UCSD-AML1 (cell line): ENCODE data around the gene PLCH1.

Experiments used
- DNase-seq: peaks from one replicate; lab custom pipeline; 2025; ENCODE audit not compliant: unreplicated experiment; lab: John Stamatoyannopoulos, UW

The PLCH1 gene, protein sequence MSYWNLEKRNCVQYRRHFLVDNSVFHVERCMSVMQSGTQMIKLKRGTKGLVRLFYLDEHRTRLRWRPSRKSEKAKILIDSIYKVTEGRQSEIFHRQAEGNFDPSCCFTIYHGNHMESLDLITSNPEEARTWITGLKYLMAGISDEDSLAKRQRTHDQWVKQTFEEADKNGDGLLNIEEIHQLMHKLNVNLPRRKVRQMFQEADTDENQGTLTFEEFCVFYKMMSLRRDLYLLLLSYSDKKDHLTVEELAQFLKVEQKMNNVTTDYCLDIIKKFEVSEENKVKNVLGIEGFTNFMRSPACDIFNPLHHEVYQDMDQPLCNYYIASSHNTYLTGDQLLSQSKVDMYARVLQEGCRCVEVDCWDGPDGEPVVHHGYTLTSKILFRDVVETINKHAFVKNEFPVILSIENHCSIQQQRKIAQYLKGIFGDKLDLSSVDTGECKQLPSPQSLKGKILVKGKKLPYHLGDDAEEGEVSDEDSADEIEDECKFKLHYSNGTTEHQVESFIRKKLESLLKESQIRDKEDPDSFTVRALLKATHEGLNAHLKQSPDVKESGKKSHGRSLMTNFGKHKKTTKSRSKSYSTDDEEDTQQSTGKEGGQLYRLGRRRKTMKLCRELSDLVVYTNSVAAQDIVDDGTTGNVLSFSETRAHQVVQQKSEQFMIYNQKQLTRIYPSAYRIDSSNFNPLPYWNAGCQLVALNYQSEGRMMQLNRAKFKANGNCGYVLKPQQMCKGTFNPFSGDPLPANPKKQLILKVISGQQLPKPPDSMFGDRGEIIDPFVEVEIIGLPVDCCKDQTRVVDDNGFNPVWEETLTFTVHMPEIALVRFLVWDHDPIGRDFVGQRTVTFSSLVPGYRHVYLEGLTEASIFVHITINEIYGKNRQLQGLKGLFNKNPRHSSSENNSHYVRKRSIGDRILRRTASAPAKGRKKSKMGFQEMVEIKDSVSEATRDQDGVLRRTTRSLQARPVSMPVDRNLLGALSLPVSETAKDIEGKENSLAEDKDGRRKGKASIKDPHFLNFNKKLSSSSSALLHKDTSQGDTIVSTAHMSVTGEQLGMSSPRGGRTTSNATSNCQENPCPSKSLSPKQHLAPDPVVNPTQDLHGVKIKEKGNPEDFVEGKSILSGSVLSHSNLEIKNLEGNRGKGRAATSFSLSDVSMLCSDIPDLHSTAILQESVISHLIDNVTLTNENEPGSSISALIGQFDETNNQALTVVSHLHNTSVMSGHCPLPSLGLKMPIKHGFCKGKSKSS (N-terminal part only)

GRCh38 chr3:155744626-155745324, at the start of gene PLCH1:
Gene PLCH1 (minus strand): TSS chr3:155745071. CDS start chr3:155704224, 40,847 bp downstream.
- peak; percentile 50 for DNase-seq

DNA sequence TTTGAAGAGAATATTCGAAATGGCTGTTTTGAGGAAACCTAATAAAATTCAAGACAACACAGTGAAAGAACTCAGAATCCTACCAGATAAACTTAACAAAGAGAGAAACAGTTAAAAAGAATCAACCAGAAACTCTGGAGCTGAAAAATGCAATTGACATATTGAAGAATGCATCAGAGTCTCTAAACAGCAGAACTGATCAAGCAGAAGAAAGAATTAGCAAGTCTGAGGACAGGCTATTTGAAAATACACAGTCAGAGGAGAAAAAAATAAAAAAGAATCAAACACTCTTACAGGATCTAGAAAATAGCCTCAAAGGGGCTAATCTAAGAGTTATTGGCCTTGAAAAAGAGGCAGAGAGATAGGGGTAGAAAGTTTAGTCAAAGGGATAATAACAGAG, 47.7 kb upstream of the PLCH1 start:
- no peak for DNase-seq

DNA sequence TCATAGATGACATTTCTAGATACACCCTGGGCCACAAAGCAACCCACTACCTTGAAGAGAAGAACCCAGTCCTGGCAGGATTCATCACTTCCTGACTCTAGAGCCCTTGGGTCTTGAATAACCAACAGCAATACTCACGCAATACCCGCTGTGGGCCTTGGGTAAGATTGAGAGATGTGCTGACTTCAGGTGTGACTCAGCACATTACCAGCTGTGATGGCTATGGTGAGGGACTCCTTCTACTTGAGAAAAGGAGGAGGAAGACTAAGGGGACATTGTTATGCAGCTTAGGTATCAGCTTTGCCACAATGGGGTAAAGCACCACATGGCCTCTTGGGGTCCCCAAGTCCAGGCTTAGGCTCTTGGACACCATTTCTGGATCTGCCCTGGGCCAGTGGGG, 46.3 kb upstream of the PLCH1 start:
- DNase-seq = peak; percentile 12

DNA sequence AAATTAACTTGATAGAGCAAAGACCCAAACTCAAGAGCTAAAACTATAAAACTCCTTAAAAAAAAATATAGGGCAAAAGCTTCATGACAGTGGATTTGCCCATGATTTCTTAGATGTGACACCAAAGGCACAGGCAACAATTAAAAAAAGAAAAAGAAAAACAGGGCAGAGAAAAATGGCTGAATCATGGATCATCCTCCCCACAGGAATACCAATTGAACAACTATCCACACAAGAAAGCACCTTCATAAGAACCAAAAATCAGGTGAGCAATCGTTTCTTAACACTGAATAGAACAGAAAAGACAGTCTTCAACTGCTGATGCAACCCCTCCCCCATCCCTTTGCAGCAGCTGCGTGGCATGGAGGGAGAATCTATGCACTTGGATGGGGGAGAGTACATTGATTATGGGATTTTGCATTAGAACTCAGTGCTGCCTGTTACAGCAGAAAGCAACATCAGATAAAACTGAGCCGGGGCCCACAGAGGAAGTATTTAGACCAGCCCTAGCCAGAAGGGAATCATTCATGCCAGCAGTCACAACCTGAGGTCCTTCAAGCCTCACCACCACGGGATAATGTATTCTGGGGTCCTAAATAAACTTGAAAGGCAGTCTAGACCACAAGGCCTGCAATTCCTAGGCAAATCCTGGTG, 45.5 kb upstream of the PLCH1 start:
- DNase-seq = peak; percentile 13

- no peak for DNase-seq
Observed at GRCh38 chr3:155785662-155786295, 40.9 kb upstream of the PLCH1 start.

GRCh38 chr3:155782390-155782953, 37.6 kb upstream of the PLCH1 start:
- DNase-seq = no peak

DNA sequence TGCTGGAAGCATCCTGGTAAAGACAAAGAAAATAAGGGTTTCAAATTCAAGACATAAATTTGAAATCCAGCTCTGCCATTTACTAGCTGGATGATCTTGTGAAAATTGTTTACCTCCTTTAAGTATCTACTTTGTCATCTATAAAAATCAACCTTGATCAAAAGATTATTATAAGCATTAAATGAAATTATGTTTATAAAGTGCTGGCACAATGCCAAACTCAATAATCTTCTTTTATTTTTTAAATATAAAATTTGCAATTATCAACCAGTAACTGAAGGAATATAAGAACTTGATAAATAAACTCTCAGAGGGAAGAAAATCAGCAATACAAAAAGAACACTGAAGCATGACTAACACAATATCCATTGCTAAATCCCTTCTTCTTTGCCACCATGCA, 35.4 kb upstream of the PLCH1 start:
- no peak for DNase-seq

- DNase-seq = no peak
Observed at GRCh38 chr3:155778462-155778861, 33.6 kb upstream of the PLCH1 start.

GRCh38 chr3:155772801-155773200, 27.9 kb upstream of the PLCH1 start:
- no peak for DNase-seq

GRCh38 chr3:155771126-155771525, 26.3 kb upstream of the PLCH1 start:
- no peak for DNase-seq

- DNase-seq = no peak
Observed at GRCh38 chr3:155766206-155766605, 21.3 kb upstream of the PLCH1 start.

- no peak for DNase-seq
Observed at GRCh38 chr3:155763870-155764463, 19.1 kb upstream of the PLCH1 start.

DNA sequence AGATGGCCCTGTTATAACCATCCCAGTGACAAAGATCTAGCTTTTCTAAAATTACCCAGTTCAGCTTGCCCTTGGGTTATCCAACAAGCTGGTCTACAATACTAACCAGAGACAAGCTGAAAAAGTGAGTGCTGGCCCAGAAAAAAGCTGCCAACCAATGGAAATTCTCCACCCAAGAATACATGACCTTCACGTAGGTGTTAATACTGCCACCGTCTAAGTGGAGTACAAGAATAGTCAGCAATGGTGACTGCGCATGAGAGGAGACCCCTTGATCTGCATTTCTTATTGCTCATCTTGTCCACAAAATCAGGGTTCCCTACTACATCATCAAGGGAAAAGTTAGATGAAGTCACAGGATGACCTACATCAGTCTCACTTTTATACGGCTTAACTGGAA, 15.8 kb upstream of the PLCH1 start:
- DNase-seq = no peak

- no peak for DNase-seq
Observed at GRCh38 chr3:155757577-155757976, 12.7 kb upstream of the PLCH1 start.

GRCh38 chr3:155753038-155753639, 8.3 kb upstream of the PLCH1 start:
- DNase-seq = no peak

- no peak for DNase-seq
Observed at GRCh38 chr3:155748611-155749365, 3.9 kb upstream of the PLCH1 start.

GRCh38 chr3:155747946-155748290, 3.0 kb upstream of the PLCH1 start:
- no peak for DNase-seq
